HG03060 (cell line): ENCODE data around the gene MARK2.
A peak's percentile ranks its signal among the peaks of the same experiment; 100 is the strongest.
"Not testable (repeated sequence)": the region's sequence is repeated elsewhere in the genome, so short reads cannot be mapped to it uniquely, and the experiment has no call there.

ENCODE experiments used
- ATAC-seq: cut with Tn5 transposase; IDR thresholded peaks from one replicate; pipeline ENCODE4 v1.9.1; 2021; ENCODE audit warnings: low read depth, moderate number of reproducible peaks; ENCODE audit not compliant: unreplicated experiment

MARK2 gene

DNA sequence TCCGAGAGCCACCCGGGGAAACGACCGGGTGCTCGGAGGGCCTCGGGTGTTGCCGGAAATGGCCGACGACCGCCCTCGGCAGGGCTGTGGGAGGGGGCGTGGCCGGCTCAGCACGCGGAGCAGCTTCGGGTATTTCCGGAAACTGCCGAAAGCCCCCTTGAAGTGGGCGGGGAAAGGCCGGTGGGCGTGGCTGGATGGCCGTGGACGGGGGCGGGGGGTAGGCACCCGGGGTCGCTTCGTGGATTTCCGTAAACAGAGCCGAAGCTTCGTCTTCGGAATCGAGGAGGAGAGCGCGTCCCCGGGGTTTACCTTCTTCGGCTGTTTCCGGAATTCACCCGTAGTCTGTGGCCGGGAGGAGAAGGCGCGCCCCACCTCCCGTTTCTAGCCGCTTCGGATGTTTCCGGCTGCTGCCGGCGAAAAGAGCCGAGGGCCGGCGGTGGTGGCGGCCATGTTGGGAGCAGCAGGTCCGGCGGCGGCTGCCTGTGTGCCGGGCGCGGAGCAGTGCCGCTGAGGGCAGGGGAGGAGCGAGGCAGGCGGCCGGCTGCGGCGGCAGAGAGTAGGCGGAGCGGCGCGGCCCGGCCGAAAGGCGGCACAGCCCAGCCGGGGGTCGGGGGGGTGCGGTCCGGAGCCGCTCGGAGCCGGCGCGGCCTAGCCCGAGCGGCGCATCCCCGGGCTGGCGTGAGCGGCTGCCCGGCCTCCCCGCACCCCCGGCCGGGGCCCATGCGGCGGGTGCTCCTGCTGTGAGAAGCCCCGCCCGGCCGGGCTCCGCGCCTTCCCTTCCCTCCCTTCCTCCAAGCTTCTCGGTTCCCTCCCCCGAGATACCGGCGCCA is at the start of gene MARK2:
Gene MARK2, plus strand, starts transcription at position 433 of the 830 bp plus-strand sequence. Its CDS starts 397 bp downstream, at position 830.
- peak; percentile 54 for ATAC-seq

DNA sequence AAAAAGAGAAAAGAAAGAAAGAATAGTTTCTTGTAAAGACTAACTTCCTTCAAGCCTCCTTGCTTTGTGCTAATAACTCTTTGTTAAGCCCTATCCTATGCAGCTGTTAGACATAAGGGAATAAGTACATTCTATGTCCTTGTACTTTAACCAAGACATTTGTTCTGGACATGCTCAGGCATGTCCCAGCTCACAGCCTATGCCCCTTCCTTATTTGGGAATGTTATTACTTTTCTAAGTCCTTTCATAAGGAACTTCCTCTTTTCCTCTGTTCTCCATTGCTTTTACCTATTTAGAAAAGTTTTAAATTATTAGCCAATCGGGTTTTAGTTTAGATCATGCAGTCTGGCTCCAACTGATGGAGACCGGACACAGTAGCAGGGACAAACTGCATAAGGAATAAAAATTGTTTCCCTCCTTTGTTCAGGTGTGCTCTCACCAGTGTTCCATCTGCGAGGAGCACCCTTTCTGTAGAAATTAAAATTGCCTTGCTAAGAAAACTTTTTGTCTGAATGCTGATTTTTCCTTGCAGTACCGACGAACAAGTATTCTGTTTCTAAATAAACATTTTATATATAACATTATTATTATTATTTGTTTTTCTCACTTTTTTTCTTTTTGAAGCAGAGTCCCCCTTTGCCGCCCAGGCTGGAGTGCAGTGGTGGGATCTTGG is 47.3 kb upstream of the MARK2 start:
- ATAC-seq, result no peak

DNA sequence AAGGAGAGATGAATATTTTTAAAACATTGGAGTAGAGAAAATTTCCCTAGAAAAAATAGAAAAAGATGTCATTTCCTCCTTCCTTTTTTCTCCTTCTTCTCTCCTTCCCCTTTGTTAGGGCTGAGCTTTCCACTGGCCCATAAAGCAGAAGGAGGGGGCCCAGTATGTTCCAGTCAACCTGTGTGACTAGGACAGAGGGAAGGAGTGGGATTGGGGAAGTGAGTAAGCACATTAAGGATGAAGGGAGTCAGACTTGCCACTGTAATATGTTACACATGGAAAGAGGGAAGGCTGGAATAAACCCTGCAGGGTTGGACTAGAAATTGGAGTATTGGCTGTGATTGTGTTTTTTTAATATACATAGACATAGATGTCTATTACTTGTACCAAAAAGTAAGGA is 45.7 kb upstream of the MARK2 start:
- no peak for ATAC-seq

DNA sequence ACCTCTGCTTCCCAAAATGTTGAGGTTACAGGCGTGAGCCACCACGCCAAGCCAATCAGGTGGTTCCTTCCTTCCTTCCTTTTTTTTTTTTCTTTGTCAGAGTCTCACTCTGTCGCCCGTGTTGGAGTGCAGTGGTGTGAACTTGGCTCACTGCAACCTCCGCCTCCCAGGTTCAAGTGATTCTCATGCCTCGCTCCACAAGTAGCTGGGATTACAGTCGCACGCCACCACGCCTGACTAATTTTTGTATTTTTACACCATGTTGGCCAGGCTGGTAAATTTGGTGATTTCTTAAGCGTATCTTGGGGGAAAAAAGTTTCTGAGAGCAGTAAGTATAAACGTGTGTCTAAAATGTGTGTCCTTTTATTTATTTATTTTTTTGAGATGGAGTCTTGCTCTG is 43.8 kb upstream of the MARK2 start:
- ATAC-seq, result no peak

DNA sequence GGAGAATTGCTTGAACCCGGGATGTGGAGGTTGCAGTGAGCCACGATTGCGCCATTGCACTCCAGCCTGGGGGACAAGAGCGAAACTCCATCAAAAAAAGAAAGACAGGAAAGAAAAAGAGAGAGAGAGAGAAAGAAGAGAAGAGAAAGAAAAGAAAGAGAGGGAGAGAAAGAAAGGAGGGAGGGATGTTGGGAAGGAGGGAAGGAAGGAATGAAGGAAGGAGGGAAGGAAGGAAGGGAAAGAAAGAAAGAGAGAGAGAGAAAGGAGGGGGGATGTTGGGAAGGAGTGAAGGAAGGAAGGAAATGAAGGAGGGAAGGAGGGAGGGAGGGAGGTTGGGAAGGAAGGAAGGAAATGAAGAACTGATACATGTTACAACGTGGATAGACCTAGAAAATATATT is 38.0 kb upstream of the MARK2 start:
- ATAC-seq, result no peak

DNA sequence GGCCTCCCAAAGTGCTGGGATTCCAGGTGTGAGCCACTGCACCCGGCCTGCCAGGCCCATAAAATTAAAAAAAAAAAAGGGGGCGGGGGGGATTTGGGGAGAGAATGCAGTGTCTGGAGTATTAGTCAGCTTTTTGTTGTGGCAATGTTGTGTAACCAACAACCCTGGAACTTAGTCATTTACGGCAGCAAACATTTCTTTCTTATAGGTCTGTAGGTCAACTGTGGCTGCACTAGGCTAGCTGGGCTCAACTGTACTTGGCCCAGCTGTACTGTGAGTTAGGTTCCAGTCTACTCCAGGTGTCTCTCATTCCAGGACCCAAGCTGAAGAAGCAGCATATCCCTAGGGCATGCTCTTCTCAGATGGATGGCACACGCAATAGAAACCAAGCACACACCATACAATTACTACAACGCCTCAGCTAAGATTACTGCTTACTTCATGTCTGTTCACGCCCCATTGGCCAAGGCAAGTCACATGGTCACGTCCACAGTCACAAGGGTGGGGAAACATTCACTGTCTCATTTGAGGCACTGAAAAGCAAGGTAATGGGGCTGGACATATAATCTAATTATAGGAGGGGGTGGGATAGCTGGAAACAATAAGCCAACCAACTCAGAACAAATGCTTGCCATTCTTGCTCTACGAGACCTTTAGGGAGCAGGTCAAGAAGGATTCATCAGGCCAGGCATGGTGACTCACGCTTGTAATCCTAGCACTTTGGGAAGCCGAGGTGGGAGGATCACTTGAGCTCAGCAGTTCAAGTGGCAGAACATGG is 36.1 kb upstream of the MARK2 start:
- no peak for ATAC-seq

DNA sequence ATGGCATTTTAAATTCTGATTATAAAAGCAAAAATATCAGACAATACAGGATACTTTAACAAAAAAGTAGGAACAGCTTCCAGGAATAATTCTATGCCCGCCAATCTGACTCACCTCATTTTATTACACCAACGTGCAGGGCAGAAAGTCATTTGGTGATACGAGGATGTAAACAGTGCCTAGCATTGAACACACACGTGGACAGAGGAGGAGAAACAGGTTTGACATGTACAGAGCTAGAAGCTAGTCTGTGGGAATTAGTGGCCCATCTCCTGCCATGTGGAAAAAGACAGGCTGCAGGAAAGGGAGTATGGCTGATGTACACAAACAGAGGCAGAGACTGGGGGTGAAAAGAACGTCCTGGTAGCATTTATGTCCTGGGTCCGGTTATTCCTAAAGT is 34.7 kb upstream of the MARK2 start:
- no peak for ATAC-seq

DNA sequence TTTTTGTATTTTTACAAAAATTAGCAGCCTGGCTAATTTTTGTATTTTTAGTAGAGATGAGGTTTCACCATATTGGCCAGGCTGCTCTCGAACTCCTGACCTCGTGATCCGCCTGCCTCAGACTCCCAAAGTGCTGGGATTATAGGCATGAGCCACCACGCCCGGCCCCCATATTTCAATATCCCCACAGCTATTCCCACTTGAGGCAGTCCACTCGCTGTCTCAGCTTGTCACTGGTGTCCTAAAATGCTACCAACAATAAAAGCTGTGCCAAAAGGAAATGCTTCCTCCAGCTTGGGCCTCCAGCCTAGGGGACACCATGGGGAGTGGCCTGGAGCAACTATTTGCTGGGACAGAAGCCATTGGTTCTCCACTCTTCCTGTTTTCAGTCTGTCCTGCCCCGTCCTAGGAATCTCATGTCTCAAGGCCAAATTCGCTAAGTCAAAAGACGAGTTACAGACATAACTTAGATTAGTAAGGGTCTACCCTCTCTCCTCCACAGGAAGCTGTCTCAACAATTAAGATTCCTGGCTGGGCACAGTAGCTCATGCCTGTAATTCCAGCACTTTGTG is 33.0 kb upstream of the MARK2 start:
- no peak for ATAC-seq

DNA sequence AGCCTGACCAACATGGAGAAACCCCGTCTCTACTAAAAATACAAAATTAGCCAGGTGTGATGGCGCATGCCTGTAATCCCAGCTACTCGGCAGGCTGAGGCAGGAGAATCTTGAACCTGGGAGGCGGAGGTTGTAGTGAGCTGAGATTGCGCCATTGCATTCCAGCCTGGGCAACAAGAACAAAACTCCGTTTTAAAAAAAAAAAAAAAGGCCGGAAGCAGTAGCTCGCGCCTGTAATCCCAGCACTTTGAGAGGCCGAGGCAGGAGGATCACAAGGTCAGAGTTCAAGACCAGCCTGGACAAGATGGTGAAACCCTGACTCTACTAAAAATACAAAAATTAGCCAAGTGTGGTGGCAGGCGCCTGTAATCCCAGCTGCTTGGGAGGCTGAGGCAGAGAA is 28.5 kb upstream of the MARK2 start:
- not testable (repeated sequence) for ATAC-seq

DNA sequence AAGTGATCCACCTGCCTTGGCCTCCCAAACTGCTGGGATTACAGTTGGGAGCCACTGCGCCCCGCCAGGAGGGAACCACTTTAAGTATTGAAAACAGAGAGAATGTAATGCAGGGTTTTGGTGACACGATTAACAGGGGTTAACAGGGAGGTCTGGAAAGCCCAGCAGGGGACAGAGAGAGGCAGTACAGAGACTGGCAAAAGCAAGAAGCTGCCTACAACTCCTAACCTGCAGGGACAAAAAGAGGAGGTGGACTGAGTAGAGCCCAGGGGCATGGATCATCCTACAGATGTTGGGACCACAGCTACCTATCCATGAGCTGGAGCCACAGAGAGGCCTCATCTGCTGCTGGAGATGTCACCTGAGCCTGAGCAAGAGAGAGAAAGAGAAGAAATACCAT is 27.4 kb upstream of the MARK2 start:
- ATAC-seq, result no peak

DNA sequence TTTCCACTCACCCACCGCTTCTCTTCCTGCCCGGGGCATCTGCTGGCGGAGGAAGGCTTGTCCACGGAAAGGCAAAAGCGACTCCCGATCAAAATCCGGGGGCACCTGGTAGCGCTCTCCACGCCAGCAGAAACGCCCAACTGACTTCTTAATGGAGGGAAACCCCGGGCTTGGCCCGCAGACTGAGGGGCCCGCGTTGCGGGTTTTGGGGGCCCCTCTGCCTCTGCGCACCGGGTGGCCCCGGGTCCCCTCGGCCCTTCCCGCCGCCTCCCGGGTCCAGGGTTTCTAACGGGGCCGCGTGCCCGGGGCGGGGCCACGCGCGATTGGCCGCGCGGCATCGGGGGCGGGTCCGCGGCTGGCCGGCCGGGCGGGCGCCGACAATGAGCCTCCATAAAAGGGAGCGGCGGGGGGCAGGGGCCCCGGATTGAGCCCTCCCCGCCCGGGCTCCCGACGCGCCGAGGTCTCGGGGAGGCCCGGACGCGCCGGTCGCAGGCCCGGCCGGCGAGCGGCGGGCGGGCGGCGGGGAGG is 25.8 kb upstream of the MARK2 start, which contains the start of gene SPINDOC:
Gene SPINDOC, plus strand, starts transcription at position 422 of the 528 bp plus-strand sequence. CDS start 231 bp downstream, outside the sequence.
- ATAC-seq, result no peak

DNA sequence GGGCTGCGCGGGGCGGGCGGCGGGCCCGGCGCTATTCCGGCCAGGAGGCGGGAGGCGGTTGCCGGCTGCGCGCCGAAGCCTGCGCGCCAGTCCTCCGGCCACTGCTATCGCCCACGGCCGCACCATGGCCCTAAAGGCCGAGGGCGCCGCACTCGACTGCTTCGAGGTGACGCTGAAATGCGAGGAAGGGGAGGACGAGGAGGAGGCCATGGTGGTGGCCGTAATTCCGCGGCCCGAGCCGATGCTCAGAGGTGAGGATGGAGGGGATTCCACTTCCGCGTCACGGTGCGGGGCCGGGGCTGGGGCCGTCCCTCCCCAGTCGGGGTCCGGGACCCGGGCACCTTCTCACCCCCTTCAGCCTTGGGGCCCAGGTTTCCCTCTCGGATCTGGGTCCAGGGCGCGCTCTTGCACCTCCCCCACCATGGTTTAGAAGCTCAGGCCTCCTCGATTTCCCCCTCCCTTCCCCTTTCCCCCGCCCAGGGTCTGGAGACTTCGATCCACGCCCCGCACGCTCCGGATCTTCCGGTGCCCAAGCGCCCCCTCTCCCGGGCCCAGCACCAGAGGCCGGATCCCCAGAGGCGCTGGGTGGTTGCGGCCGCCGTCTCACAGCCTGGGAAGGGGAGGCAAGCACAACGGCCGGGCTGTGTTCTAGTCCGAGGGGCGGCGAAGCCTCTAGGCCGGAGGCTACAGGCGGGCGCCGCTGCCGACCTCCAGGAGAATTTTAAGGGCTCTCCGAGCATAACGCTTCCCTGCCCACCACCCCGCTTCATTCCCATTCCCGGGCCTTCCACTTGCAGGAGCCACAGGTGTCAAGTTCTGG is 25.1 kb upstream of the MARK2 start:
- no peak for ATAC-seq

DNA sequence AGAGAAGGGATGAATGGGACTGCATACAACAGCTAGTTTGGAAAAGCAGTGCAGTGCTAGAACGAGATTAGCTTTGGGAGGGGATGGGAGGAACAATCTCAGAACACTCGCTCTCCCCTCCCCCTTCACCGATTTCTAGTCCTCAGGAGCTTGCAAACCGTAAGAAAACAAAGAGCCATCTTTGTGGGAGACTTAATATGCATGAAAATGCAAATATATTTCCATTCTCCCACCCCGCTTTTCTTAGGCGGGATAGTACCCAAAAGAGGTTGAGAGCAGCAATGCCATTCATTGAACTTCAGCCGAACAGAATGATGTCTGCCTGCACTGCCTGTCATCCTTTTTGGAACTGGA is 24.6 kb upstream of the MARK2 start:
- ATAC-seq, result no peak

DNA sequence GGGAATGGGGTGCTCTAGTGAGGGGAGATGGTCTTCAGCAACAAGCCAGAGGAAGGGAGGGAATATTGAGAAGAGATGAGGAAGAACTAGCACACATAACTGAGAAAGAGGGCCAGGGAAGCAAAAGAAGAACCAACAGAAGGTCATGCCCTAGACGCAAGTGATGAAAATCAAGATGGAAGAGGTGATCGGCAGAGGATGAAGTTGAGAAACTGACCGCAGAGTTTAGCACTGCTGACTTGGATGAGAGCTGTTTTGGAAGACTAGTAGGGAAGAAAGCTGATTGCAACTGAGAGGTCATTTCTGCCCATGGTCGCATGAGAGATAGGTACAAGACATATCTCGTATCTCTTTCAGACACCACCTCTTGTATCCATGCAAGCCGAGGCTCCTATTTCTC is 22.7 kb upstream of the MARK2 start:
- ATAC-seq, result no peak

DNA sequence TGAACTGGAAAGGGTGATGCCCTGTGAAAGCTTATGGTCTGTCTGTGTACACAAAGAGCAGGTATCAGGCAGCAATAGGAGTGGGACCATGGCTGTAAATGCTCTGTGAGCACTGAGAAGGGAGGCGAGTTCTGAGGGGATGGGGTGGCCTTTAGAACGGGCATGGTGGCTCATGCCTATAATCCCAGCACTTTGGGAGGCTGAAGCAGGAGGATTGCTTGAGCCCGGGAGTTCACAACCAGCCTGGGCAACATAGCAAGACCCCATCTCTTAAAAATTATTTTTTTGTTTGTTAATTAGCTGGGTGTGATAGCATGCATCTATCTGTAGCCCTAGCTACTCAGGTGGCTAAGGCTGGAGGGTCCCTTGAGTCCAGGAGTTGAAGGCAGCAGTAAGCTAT is 22.2 kb upstream of the MARK2 start:
- no peak for ATAC-seq

DNA sequence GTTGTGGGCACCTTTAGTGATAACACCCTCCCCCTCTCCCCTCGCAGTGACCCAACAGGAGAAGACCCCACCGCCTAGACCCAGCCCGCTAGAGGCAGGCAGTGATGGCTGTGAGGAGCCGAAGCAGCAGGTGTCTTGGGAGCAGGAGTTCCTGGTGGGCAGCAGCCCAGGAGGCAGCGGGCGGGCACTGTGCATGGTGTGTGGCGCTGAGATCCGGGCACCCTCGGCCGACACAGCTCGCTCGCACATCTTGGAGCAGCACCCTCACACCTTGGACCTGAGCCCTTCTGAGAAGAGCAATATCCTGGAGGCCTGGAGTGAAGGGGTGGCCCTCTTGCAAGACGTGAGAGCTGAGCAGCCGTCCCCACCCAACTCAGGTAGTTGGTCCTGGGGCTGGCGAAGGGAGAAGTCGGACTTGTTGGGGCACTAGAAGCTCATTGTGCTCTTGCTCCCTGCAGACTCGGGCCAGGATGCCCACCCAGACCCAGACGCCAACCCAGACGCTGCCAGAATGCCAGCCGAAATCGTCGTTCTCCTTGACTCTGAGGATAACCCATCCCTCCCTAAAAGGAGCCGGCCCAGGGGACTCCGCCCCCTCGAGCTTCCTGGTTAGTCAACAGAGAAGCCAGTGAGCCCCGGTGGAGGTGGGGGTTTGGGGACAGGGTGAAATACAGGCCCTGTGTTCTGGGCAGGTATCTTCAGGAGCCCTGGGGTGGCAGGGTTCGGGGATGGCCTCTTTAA is 21.0 kb upstream of the MARK2 start:
- no peak for ATAC-seq

DNA sequence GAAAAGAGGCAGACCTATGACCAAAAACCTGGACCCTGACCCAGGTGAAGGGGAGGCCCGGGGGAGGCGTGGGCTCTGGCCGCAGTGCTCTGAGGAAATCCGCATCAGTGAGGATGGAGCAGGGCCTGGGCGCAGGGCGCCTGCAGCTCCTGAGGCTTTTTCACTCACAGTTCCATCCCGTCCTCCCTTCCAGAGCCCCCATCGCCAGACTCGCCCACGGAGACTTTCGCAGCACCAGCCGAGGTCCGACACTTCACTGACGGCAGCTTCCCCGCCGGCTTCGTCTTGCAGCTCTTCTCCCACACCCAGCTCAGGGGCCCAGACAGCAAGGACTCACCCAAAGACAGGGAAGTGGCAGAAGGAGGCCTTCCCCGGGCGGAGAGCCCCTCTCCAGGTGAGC is 20.3 kb upstream of the MARK2 start:
- no peak for ATAC-seq

DNA sequence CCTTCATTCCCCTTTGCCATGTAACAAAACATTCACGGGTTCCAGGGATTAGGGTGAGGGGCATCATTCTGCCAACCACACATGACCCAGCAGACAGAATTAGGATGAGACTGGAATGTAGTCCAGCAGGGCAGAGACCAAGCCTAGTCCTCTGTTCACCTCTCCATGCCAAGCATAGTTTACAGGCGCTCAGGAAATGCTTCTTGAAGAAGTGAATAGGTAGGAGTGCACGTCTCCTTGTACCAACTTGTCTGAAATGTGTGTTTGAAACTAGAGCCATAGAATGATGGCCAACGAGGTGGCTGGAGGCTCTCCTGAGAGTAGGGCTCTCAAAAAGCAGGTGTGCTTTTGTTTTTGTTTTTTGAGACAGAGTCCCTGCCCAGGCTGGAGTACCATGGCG is 17.5 kb upstream of the MARK2 start:
- no peak for ATAC-seq
